ENCODE results near the gene WDR82.
A peak's percentile ranks its signal among the peaks of the same experiment; 100 is the strongest.

The WDR82 gene

GRCh38 chr3:52238761-52239701 lies 39.4 kb downstream of the WDR82 start, which contains the start of gene TWF2:
TWF2 (minus strand) TSS chr3:52239158; CDS start chr3:52239016, 142 bp downstream.
- peak in 1 of 2 experiments; percentile 59 for DNase-seq (ENCODE audit: low read depth in 2 of 2)

GRCh38 chr3:52238193-52238760 lies 40.2 kb downstream of the WDR82 start:
- no peak for DNase-seq (ENCODE audit: low read depth in 2 of 2)

- peak in 1 of 2 experiments; percentile 52 for DNase-seq (ENCODE audit: low read depth in 2 of 2)
Measured at GRCh38 chr3:52237657-52238172, 40.7 kb downstream of the WDR82 start.

GRCh38 chr3:52237006-52237656 lies 41.3 kb downstream of the WDR82 start:
- DNase-seq (ENCODE audit: low read depth in 2 of 2), result no peak

- no peak for DNase-seq (ENCODE audit: low read depth in 2 of 2)
Measured at GRCh38 chr3:52236424-52236886, 42.0 kb downstream of the WDR82 start.

- no peak for DNase-seq (ENCODE audit: low read depth in 2 of 2)
Measured at GRCh38 chr3:52234516-52235447, 43.7 kb downstream of the WDR82 start.

GRCh38 chr3:52233968-52234367 lies 44.5 kb downstream of the WDR82 start:
- DNase-seq (ENCODE audit: low read depth in 2 of 2), result no peak

GRCh38 chr3:52233108-52233591 lies 45.3 kb downstream of the WDR82 start:
- no peak for DNase-seq (ENCODE audit: low read depth in 2 of 2)

GRCh38 chr3:52232279-52233107 lies 46.0 kb downstream of the WDR82 start:
- no peak for DNase-seq (ENCODE audit: low read depth in 2 of 2)

- DNase-seq (ENCODE audit: low read depth in 2 of 2), result no peak
Measured at GRCh38 chr3:52231502-52232278, 46.8 kb downstream of the WDR82 start.

GRCh38 chr3:52230889-52231499 lies 47.5 kb downstream of the WDR82 start:
- DNase-seq (ENCODE audit: low read depth in 2 of 2), result no peak

GRCh38 chr3:52230461-52230860 lies 48.0 kb downstream of the WDR82 start:
- DNase-seq (ENCODE audit: low read depth in 2 of 2), result no peak

GRCh38 chr3:52229656-52230055 lies 48.8 kb downstream of the WDR82 start:
- no peak for DNase-seq (ENCODE audit: low read depth in 2 of 2)

- no peak for DNase-seq (ENCODE audit: low read depth in 2 of 2)
Measured at GRCh38 chr3:52228751-52229291, 49.6 kb downstream of the WDR82 start.

GRCh38 chr3:52228266-52228665 lies 50.2 kb downstream of the WDR82 start:
- DNase-seq (ENCODE audit: low read depth in 2 of 2), result no peak

GRCh38 chr3:52227766-52228165 lies 50.7 kb downstream of the WDR82 start:
- no peak for DNase-seq (ENCODE audit: low read depth in 2 of 2)

- DNase-seq (ENCODE audit: low read depth in 2 of 2), result no peak
Measured at GRCh38 chr3:52227117-52227516, 51.3 kb downstream of the WDR82 start.

- no peak for DNase-seq (ENCODE audit: low read depth in 2 of 2)
Measured at GRCh38 chr3:52226229-52226817, 52.1 kb downstream of the WDR82 start.

Data from fibroblast of skin of left biceps (primary cell).